HepG2 (cell line): ENCODE measurements around the gene TRIM59. TPM values are rescaled to one million over a fixed set of nuclear protein-coding genes. Genes with fewer than 3 reads are reported as not detected.
A peak's percentile ranks its signal among the peaks of the same experiment; 100 is the strongest.

Experiments
- CHD2 ChIP-seq: IDR thresholded peaks from 2 replicates; pipeline ENCODE4 v1.6.1; 2011; ENCODE audit warnings: low read depth, low read length, improper control_type of control experiment
- EP300 ChIP-seq, 3 experiments: sonication (generic) in 1 of 3; formaldehyde crosslinking in 1 of 3; IDR thresholded peaks; 2 replicates each; pipeline versions ENCODE4 v1.5.1 to v1.6.1; 2011 to 2020; ENCODE audit warnings: low read depth in 2 of 3, low read length in 2 of 3, borderline replicate concordance in 1 of 3, improper control_type of control experiment in 1 of 3, mild to moderate bottlenecking in 1 of 3, missing genetic modification reagents in 1 of 3, moderate library complexity in 1 of 3
- POGZ ChIP-seq: sonication (generic); formaldehyde crosslinking; IDR thresholded peaks from 2 replicates; pipeline ENCODE4 v1.4.0; 2020; ENCODE audit warnings: mild to moderate bottlenecking, missing genetic modification reagents
- PREB ChIP-seq: sonication (generic); formaldehyde crosslinking; IDR thresholded peaks from 2 replicates; pipeline ENCODE4 v1.4.0; 2020; ENCODE audit warnings: missing genetic modification reagents
- RNF2 ChIP-seq: fragments of 450-650 bp; conservative IDR thresholded peaks from 2 replicates; pipeline ENCODE4 v1.6.1; 2016; ENCODE audit warnings: low read depth
- SMYD3 ChIP-seq: sonication (generic); formaldehyde crosslinking; IDR thresholded peaks from 2 replicates; pipeline ENCODE4 v1.8.1; 2023; ENCODE audit warnings: mild to moderate bottlenecking, missing genetic modification reagents
- YEATS4 ChIP-seq: sonication (generic); formaldehyde crosslinking; IDR thresholded peaks from 2 replicates; pipeline ENCODE4 v1.4.0; 2020; ENCODE audit warnings: missing genetic modification reagents, borderline replicate concordance
- ZFAT ChIP-seq: sonication (generic); formaldehyde crosslinking; conservative IDR thresholded peaks from 2 replicates; pipeline ENCODE4 v1.8.1; 2023; ENCODE audit warnings: missing genetic modification reagents, inconsistent platforms
- ZHX1 ChIP-seq: sonication (generic); formaldehyde crosslinking; IDR thresholded peaks from 2 replicates; pipeline ENCODE4 v1.8.1; 2022; ENCODE audit warnings: low read depth, mild to moderate bottlenecking, missing genetic modification reagents
- ZNF142 ChIP-seq: sonication (generic); formaldehyde crosslinking; IDR thresholded peaks from 2 replicates; pipeline ENCODE4 v1.4.0; 2020; ENCODE audit warnings: missing genetic modification reagents
- ZNF281 ChIP-seq: sonication (generic); formaldehyde crosslinking; IDR thresholded peaks from 2 replicates; pipeline ENCODE4 v1.4.0; 2020; ENCODE audit warnings: missing genetic modification reagents, borderline replicate concordance
- ZSCAN20 ChIP-seq: sonication (generic); formaldehyde crosslinking; IDR thresholded peaks from 2 replicates; pipeline ENCODE4 v1.4.0; 2020; ENCODE audit warnings: missing genetic modification reagents, mild to moderate bottlenecking, borderline replicate concordance
- polyA plus RNA-seq, 8 experiments: library from polyadenylated mRNA; depleted of rRNA in 3 of 8; stranded (reverse) in 7 of 8; unstranded in 1 of 8; fragments of >200 nt; fragmentation: Illumina TruSeq in 4 of 8; extraction: Trizol in 4 of 8; gene quantifications; 2 replicates each; pipeline versions ENCODE4 v1.2.1 to v1.2.3, GENCODE V29; 2011 to 2016; ENCODE audit warnings: low read depth in 4 of 8, missing spikeins in 1 of 8, mixed read lengths in 1 of 8; ENCODE audit not compliant: insufficient read depth in 1 of 8
- total RNA-seq, 5 experiments: library from RNA; depleted of rRNA; stranded (reverse); fragments of >200 nt; fragmentation: Illumina TruSeq; extraction: Trizol; gene quantifications; 2 replicates each; pipeline ENCODE4 v1.2.3, GENCODE V29; 2016; ENCODE audit warnings: low read depth in 1 of 5

The TRIM59 gene
- total and polyA plus RNA-seq, 2 of the 13 experiments (the other 11 are each of a cell fraction or from before 2014, with no cell fraction given): 1.3 to 3.2 TPM

- TF ChIP-seq ZNF142 (0 out of 2 replicates have a peak, but pooled peaks have one; percentile 34), ZNF281 (CRISPR knock-in tag) (peak; percentile 56; the same call in 1 of the 2 replicates), ZFAT (no peak), EP300 (IDR thresholded peaks at IDR 0.05; ENCODE audit: low read depth in 2 of 2, low read length in 2 of 2) (0 out of 4 replicates have a peak, but pooled peaks of 1 of the 2 experiments have one; percentile 21), EP300 (CRISPR knock-in tag; IDR thresholded peaks at IDR 0.05; ENCODE audit: borderline replicate concordance) (no peak; the same call in 1 of the 2 replicates), RNF2 (no peak), ZSCAN20 (CRISPR knock-in tag) (peak; percentile 47; the same call in 1 of the 2 replicates), CHD2 (peak; percentile 95), PREB (CRISPR knock-in tag) (no peak), POGZ (CRISPR knock-in tag) (peak; percentile 85), ZHX1 (CRISPR knock-in tag) (peak; percentile 63; the same call in 1 of the 2 replicates), YEATS4 (CRISPR knock-in tag) (0 out of 2 replicates have a peak, but pooled peaks have one; percentile 71), SMYD3 (CRISPR knock-in tag) (0 out of 2 replicates have a peak, but pooled peaks have one; percentile 46)
Observed at GRCh38 chr3:160399125-160400029, 50.2 kb downstream of the TRIM59 start, which contains the start of the genes IFT80 and SMC4 (continued).
